GM12873 (cell line): ENCODE measurements around the gene ZNF212.

Experiments used
- CTCF ChIP-seq: IDR thresholded peaks from 2 replicates; pipeline ENCODE4 v1.5.1; 2012; ENCODE audit warnings: low read depth, mild to moderate bottlenecking, moderate library complexity, low read length, control low read depth; ENCODE audit not compliant: insufficient read depth; ENCODE audit errors: missing control alignments

Gene ZNF212

DNA sequence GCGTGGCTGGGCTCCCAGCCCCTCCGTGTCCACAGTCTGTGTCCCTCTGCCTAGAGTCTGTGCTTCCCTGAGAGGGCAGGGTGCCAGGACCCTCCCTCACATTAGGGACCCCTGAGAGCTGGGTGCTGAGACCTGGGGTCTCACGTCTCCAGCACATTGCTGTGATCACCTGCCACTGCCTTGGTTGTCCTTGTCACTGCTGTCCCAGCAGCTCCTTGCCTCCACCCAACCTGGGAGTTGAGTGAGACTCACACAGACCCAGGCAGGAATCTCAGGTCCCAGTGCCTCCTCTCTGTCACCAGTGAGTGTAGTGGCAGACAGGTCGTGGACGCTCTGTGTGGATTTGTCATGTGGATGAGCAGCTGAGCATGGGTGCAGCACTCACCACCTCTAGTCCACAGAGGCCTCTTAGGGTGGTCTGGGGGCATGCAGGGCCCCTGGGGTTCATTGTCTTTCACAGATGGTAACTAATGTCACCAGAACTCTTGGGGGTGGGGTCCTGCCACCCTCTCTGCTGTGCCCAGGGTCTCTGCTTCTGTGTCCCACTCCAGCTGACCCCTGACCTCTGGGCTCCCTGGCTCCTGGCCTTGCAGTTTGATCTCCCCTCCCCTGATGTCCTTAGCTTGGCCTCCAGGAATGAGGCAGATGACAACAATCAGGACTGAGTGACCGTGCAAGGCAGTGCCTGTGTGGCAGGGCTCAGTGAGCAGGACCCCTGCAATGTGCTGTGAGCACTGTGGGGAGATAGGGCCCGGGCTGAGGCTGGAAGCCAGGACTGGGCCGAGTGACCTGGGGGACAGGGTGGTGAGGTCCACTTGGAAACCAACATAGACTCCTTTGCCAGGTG lies 41.4 kb downstream of the ZNF212 start:
- TF ChIP-seq CTCF: no peak

DNA sequence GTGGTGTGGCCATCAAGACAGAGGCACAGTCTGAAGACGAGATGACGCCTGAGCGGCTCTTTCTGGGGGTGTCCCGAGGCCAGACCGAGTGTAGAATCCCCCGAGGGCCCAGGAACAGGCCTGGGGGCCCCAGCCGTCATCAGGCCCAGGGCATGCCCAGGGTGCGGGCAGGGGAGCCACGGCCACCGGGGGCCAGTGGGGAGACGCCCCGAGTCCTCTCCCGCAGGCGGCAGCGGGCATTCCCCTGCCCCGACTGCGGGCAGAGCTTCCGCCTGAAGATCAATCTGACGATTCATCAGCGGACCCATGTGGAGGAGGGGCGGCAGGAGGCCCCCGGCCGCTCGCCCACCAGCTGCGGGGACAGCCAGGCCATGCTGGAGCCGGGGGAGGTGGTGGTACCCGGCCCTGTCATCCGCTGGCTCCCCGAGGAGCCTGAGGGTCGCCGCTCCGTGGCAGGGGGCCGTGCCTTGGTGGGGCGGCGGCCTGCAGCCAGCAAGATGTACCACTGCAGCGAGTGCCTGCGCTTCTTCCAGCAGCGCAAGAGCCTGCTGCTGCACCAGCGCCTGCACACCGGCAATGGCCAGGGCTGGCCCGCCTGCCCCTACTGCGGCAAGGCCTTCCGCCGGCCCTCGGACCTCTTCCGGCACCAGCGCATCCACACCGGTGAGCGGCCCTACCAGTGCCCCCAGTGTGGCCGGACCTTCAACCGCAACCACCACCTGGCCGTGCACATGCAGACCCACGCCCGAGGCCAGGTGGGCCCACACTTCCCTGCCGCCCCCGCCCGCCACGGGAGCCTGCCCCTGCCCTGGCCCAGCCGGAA lies 42.3 kb downstream of the ZNF212 start:
- no peak for TF ChIP-seq CTCF

GRCh38 chr7:149282331-149282655 lies 42.8 kb downstream of the ZNF212 start:
- TF ChIP-seq CTCF: no peak

DNA sequence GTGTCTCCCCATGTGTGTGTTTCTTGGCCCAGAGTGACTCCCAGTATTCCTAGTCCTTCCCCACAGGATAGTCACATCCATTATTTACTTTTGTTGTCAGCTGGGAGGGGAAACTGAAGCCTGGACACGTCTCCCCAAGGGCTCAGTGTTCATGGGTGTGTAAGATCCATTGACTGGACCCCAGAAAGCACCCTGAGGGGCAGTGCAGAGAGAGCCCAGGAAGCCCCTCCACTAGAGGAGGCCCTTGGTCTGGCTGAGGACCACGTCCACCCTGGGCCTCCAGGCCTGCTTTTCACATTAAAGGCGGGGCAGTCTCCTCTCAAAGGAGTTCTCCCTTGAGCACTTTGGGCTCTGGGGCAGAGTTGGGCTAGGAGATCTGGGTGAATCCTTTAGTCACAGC lies 43.9 kb downstream of the ZNF212 start:
- TF ChIP-seq CTCF: no peak

DNA sequence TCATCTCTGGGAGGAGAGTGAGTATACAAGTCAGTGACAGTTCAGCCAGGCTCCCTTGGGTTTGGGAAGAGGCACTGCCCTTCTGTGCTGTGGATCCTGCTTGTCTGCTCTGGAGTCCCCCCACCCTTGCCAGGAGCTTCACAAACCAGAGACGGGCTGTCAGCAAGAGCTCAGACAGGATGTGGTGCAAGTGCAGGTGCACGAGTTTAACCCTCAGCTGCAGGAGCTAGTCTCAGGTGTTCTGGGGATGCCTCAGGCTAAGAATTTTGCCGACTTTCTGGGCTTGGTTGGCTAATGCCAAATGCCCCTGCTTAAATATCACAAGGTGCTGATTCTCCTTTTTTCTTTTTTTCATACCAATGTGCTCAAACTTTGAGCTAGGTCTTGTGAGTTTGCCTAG lies 44.9 kb downstream of the ZNF212 start:
- TF ChIP-seq CTCF: no peak

GRCh38 chr7:149284850-149285585 lies 45.6 kb downstream of the ZNF212 start:
- TF ChIP-seq CTCF: peak; percentile 27

GRCh38 chr7:149285603-149286002 lies 46.2 kb downstream of the ZNF212 start:
- TF ChIP-seq CTCF: no peak
